Pancreas (tissue), 10 donors: Measurements from ENCODE around the gene CSMD2. TPM values are rescaled to one million over a fixed set of nuclear protein-coding genes. Genes with fewer than 3 reads are reported as not detected.

Experiments used
- ATAC-seq, 4 donors: fragments of 200-7000 bp; cut with Tn5 transposase; one replicate each; pipeline versions ENCODE4 v1.8.0 to v1.9.1; 2020; ENCODE audit warnings: mild to moderate bottlenecking in 4 of 4, moderate library complexity in 4 of 4
- DNase-seq, 6 donors: peaks; one replicate each; pipeline ENCODE4 v3.0.0-alpha.2; 2020
- FAIRE-seq: peaks from 2 replicates; lab custom pipeline; 2012; peaks lifted over from hg19 to GRCh38; lab: Jason Lieb, UNC
- H3K27ac ChIP-seq, 4 donors: fragments of 200-600 bp; sonication (generic); 1 replicate in 3 of 4; 2 replicates in 1 of 4; pipeline versions ENCODE4 v1.5.0 to v1.8.0; 2020
- H3K27me3 ChIP-seq, 4 donors: fragments of 200-600 bp; one replicate each; pipeline ENCODE4 v1.8.0; 2021
- H3K36me3 ChIP-seq, 3 donors: fragments of 200-600 bp; sonication (generic) in 1 of 3; one replicate each; pipeline versions ENCODE4 v1.5.0 to v1.8.0; 2020 to 2021
- H3K4me1 ChIP-seq, 3 donors: fragments of 200-600 bp; one replicate each; pipeline ENCODE4 v1.8.0; 2021
- H3K4me3 ChIP-seq, 4 donors: fragments of 200-600 bp; sonication (generic) in 2 of 4; one replicate each; pipeline versions ENCODE4 v1.5.0 to v1.8.0; 2020 to 2021
- H3K9me3 ChIP-seq, 4 donors: fragments of 200-600 bp; one replicate each; pipeline ENCODE4 v1.8.0; 2021
- CTCF ChIP-seq, 4 donors: fragments of 200-600 bp; sonication (generic) in 3 of 4; IDR thresholded peaks; one replicate each; pipeline versions ENCODE4 v1.5.0 to v1.8.0; 2021; ENCODE audit warnings: antibody characterized with exemption in 4 of 4
- WGBS, 2 donors: extraction: QIAGEN DNeasy Blood & Tissue Kit; methylation state at CpG; one replicate each; pipeline ENCODE4 v1.1.7; 2013; 5-methylcytosine and 5-hydroxymethylcytosine counted together
- intact Hi-C, 3 donors: fragments of 100-400 bp; cut with DNase I; formaldehyde crosslinking; loops; one replicate each; pipeline versions ENCODE4 v1.11.1 to v1.14.2; 2022
- polyA plus RNA-seq, 2 donors: library from polyadenylated mRNA; stranded (reverse); fragments of 200-250 nt; gene quantifications; one replicate each; pipeline ENCODE4 v1.2.3, GENCODE V29; 2013
- total RNA-seq, 6 donors: library from RNA; stranded (reverse); fragmentation: NEBNext Ultra II Directional in 4 of 6; extraction: Animal tissue kit (Norgen Biotek cat#: 25700) in 4 of 6; gene quantifications; one replicate each; pipeline versions ENCODE4 v1.2.1 to v1.2.4, GENCODE V29; 2021 to 2023
- donor health status: healthy with polysubstance abuse.
- donor health status: DM: no; HTN: no; CAD: no; lungs with moderate emphysema.
- donor health status: DM: no; HTN: no; CAD: no.
- donor health status: control.
- donor health status: control.
- donor health status: Bipolar disorder and iron deficiency.
- donor health status: DM: yes; HTN: yes; CAD: no.
- donor health status: DM: no; HTN: no; CAD: no.
- donor health status: DM: no; HTN: no; CAD: no.
- donor health status: DM: yes; HTN: yes; CAD: no.

The CSMD2 gene
- total and polyA plus RNA-seq, 8 donors = 0.04 to 2.0 (median 0.36) TPM

DNA sequence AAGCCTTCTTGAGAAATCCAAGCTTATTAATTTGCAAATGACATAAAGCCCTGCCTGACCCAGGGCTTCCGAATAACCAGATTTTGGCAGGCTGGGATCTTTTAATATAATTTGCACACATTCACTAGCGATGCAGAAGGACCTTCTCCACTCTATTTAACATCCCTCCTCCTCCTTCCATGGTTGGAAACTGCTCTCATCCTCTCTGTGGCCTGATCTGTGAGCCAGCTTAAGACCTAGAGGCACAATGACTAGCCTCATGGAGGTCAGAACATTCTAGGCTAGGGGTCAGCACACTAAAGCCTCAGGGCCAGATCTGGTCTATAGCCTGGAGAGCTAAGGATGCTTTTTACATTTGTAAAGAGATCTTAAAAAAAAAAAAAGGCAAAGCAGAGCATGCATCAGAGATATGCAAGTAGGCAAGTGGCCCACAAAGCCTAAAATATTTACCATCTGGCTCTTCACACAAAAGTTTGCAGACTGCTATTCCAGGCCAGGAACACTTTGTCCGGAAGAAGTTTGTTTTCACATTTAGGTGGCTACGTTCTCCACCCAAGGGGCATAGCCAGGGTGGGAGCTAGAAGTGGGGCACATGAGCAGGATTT, 439.4 kb downstream of the CSMD2 start:
- Histone ChIP-seq H3K36me3 (no peaks in the 10 kb centered on the region), H3K4me3 (no peak overlapping the region), H3K27ac (no peak overlapping the region), H3K4me1 (no peaks in the 10 kb centered on the region), H3K9me3 (no peaks in the 10 kb centered on the region), H3K27me3 (no peaks in the 10 kb centered on the region)
- DNase-seq (no peak), ATAC-seq (no peak), FAIRE-seq (no peak)
- no peak for TF ChIP-seq CTCF (IDR thresholded peaks at IDR 0.05)
- WGBS, 2 donors = 72 to 75% methylated on average over 4 of the region's 4 CpGs
- intact Hi-C loops = no loop called here

GRCh38 chr1:33725037-33725436, 440.0 kb downstream of the CSMD2 start:
- no peaks in the 10 kb centered on the region for H3K36me3 ChIP-seq
- H3K4me3 ChIP-seq = no peak overlapping the region
- H3K27ac ChIP-seq = no peak overlapping the region
- no peaks in the 10 kb centered on the region for H3K4me1 ChIP-seq
- intact Hi-C loops = no loop called here
- no peak for TF ChIP-seq CTCF (IDR thresholded peaks at IDR 0.05)
- WGBS, 2 donors = 92 to 93% methylated on average over 8 of the region's 8 CpGs
- H3K27me3 ChIP-seq = no peaks in the 10 kb centered on the region
- DNase-seq (no peak), FAIRE-seq (no peak), ATAC-seq (no peak)
- no peaks in the 10 kb centered on the region for H3K9me3 ChIP-seq

- 78 to 83% methylated on average over 11 of the region's 11 CpGs for WGBS, 2 donors
- TF ChIP-seq CTCF (IDR thresholded peaks at IDR 0.05) = no peak
- intact Hi-C loops = no loop called here
- Histone ChIP-seq H3K36me3 (no peaks in the 10 kb centered on the region), H3K4me3 (no peak overlapping the region), H3K4me1 (no peaks in the 10 kb centered on the region), H3K27me3 (no peaks in the 10 kb centered on the region), H3K9me3 (no peaks in the 10 kb centered on the region), H3K27ac (no peak overlapping the region)
- FAIRE-seq (no peak), DNase-seq (no peak), ATAC-seq (no peak)
Observed at GRCh38 chr1:33724348-33724747, 440.7 kb downstream of the CSMD2 start.

DNA sequence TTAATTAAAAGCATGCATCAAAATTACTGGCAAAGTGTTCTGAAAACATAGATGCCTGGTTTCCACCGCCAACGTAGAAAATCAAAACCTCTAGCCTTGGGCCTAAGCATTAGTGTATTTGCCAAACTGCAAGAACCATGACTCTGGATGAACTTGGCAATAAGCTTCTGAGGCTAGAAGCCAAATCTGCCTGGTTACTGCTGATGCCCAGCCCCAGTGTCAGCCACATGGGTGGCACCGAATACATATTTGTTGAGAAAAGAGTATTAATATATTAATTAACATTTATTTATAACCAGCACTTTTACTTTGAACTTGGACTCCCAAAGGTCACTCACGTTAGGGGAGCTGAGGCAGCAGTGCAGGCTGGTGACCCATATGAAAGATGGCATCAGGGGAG, 441.8 kb downstream of the CSMD2 start:
- no peak overlapping the region for H3K27ac ChIP-seq
- WGBS, 2 donors = 71 to 78% methylated on average over 4 of the region's 4 CpGs
- ATAC-seq (no peak), DNase-seq (no peak), FAIRE-seq (no peak)
- no peaks in the 10 kb centered on the region for H3K9me3 ChIP-seq
- intact Hi-C loops = no loop called here
- H3K4me1 ChIP-seq = no peaks in the 10 kb centered on the region
- H3K27me3 ChIP-seq = peaks cover 0 to 3% (median 0%) of the 10 kb centered on the region in 4 donors
- no peaks in the 10 kb centered on the region for H3K36me3 ChIP-seq
- no peak for TF ChIP-seq CTCF (IDR thresholded peaks at IDR 0.05)
- H3K4me3 ChIP-seq = no peak overlapping the region

DNA sequence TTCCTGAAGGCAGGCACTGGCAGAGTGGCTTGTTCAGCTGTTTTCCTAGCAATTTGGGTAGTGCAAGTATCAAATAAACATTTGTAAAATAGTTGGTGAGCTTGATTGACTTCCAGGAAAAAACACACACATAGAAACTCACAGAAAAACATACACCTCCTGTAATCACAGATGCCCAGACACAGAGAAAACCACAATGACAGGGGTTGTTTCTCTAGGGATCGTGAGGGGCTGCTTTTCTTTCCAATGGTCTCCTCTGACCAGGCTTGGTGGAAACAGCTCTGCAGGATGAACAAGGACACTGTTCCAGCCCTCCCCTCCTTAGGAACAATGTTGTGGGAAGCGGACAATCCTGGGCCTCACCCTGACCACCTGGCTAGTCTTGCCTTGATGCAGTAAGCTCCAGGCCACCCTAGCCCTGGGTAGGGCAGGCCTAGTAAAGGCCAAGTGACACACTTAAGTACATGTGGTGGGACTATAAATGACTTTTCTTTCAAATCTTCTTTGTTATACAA, 443.7 kb downstream of the CSMD2 start:
- DNase-seq (no peak), FAIRE-seq (no peak), ATAC-seq (no peak)
- no peaks in the 10 kb centered on the region for H3K36me3 ChIP-seq
- H3K27me3 ChIP-seq = peaks cover 0 to 3% (median 0%) of the 10 kb centered on the region in 4 donors
- intact Hi-C loops = no loop called here
- H3K4me1 ChIP-seq = no peaks in the 10 kb centered on the region
- no peaks in the 10 kb centered on the region for H3K9me3 ChIP-seq
- H3K4me3 ChIP-seq = no peak overlapping the region
- 83% methylated on average over 2 of the region's 2 CpGs for WGBS, 2 donors
- no peak for TF ChIP-seq CTCF (IDR thresholded peaks at IDR 0.05)
- no peak overlapping the region for H3K27ac ChIP-seq
